IPS DF 4.7 (cell line): Measurements from ENCODE around the gene BTNL3.
"Not testable (repeated sequence)": the region's sequence is repeated elsewhere in the genome, so short reads cannot be mapped to it uniquely, and the experiment has no call there.

Source experiments
- DNase-seq: peaks from one replicate; pipeline ENCODE4 v3.0.0-alpha.2; 2013; ENCODE audit warnings: low spot score; ENCODE audit errors: extremely low read depth

Gene BTNL3

GRCh38 chr5:180988592-180988991, at the start of gene BTNL3:
TSS of gene BTNL3 (plus strand) at chr5:180988846. CDS start at chr5:180989029, 183 bp downstream.
- no peak for DNase-seq

GRCh38 chr5:180950291-180950949, 38.2 kb upstream of the BTNL3 start:
- no peak for DNase-seq

- no peak for DNase-seq
Observed at GRCh38 chr5:180959661-180960060, 29.0 kb upstream of the BTNL3 start.

GRCh38 chr5:180960209-180960608, 28.4 kb upstream of the BTNL3 start:
- no peak for DNase-seq

GRCh38 chr5:180969406-180969805, 19.2 kb upstream of the BTNL3 start:
- DNase-seq: no peak

- DNase-seq: no peak
Observed at GRCh38 chr5:180970336-180970735, 18.3 kb upstream of the BTNL3 start.

GRCh38 chr5:180970875-180971274, 17.8 kb upstream of the BTNL3 start:
- DNase-seq: no peak

GRCh38 chr5:180974612-180975315, 13.9 kb upstream of the BTNL3 start:
- DNase-seq: no peak

GRCh38 chr5:180975338-180975737, 13.3 kb upstream of the BTNL3 start:
- no peak for DNase-seq

GRCh38 chr5:180976518-180976917, 12.1 kb upstream of the BTNL3 start:
- no peak for DNase-seq

- no peak for DNase-seq
Observed at GRCh38 chr5:180977852-180978251, 10.8 kb upstream of the BTNL3 start.

- no peak for DNase-seq
Observed at GRCh38 chr5:180982008-180982741, 6.5 kb upstream of the BTNL3 start.

GRCh38 chr5:180988016-180988415, 630 bp upstream of the BTNL3 start:
- DNase-seq: no peak

- no peak for DNase-seq
Observed at GRCh38 chr5:180990086-180990881, 1.6 kb downstream of the BTNL3 start.

GRCh38 chr5:180990882-180991242, 2.2 kb downstream of the BTNL3 start:
- DNase-seq: no peak

GRCh38 chr5:181001947-181002346, 13.3 kb downstream of the BTNL3 start:
- no peak for DNase-seq

- DNase-seq: no peak
Observed at GRCh38 chr5:181005791-181006190, 17.1 kb downstream of the BTNL3 start.

GRCh38 chr5:181008136-181008535, 19.5 kb downstream of the BTNL3 start:
- DNase-seq: no peak

GRCh38 chr5:181010018-181010417, 21.4 kb downstream of the BTNL3 start:
- not testable (repeated sequence) for DNase-seq

GRCh38 chr5:181014654-181015053, 26.0 kb downstream of the BTNL3 start:
- not testable (repeated sequence) for DNase-seq

GRCh38 chr5:181017448-181017847, 28.8 kb downstream of the BTNL3 start:
- DNase-seq: not testable (repeated sequence)

- no peak for DNase-seq
Observed at GRCh38 chr5:181020688-181021087, 32.0 kb downstream of the BTNL3 start.
